GM10266 (cell line): Measurements from ENCODE around the gene MED13L.
"Not testable (repeated sequence)": the region's sequence is repeated elsewhere in the genome, so short reads cannot be mapped to it uniquely, and the experiment has no call there.

Experiments used
- DNase-seq: peaks from one replicate; pipeline ENCODE4 v3.0.0; 2012; ENCODE audit errors: extremely low spot score
- TF ChIP-seq, protein P1 (sequence below): IDR thresholded peaks from 2 replicates; pipeline ENCODE4 v1.5.1; 2012; ENCODE audit warnings: mild to moderate bottlenecking, low read depth; ENCODE audit not compliant: control insufficient read depth, insufficient read depth; ENCODE audit errors: missing control alignments

Gene MED13L

DNA sequence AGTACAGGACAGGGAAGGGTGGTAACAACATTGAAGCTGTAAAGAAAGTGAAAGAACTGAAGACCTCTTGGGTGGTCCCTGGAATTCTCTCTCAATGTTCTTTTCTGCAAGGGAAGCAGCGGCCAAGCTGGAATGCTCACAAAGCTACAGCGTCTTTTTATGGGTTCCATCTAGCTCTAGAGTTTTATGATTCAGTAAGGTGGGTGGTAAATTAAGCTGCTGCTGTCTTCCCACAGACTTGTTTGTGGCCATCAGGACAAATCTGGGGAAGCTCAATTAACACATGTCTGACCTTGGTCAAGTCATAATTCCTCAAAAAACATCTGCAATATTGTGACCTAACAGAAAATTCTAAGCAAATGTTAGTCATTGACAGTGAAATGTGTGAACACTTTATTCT lies 139.1 kb downstream of the MED13L start:
- no peak for DNase-seq
- TF ChIP-seq, protein P1, sequence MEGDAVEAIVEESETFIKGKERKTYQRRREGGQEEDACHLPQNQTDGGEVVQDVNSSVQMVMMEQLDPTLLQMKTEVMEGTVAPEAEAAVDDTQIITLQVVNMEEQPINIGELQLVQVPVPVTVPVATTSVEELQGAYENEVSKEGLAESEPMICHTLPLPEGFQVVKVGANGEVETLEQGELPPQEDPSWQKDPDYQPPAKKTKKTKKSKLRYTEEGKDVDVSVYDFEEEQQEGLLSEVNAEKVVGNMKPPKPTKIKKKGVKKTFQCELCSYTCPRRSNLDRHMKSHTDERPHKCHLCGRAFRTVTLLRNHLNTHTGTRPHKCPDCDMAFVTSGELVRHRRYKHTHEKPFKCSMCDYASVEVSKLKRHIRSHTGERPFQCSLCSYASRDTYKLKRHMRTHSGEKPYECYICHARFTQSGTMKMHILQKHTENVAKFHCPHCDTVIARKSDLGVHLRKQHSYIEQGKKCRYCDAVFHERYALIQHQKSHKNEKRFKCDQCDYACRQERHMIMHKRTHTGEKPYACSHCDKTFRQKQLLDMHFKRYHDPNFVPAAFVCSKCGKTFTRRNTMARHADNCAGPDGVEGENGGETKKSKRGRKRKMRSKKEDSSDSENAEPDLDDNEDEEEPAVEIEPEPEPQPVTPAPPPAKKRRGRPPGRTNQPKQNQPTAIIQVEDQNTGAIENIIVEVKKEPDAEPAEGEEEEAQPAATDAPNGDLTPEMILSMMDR: no peak

DNA sequence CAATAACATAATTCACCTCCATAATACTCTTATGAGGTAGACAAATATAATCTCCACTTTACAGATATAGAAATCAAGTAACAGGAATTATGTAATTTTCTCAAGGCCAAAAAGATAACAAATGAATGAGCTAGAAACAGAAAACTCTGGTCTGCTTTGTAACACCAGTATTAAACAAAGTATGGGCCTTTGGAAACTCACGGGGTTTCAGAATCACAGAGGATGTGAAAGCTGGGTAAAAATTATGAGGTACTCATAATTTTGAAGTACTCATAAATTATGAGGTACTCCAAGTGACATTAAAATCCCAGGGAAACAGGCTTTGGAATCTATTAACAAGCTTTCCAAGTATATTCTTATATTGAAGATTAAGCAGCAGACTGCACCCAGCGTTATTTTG lies 140.2 kb downstream of the MED13L start:
- DNase-seq: no peak

DNA sequence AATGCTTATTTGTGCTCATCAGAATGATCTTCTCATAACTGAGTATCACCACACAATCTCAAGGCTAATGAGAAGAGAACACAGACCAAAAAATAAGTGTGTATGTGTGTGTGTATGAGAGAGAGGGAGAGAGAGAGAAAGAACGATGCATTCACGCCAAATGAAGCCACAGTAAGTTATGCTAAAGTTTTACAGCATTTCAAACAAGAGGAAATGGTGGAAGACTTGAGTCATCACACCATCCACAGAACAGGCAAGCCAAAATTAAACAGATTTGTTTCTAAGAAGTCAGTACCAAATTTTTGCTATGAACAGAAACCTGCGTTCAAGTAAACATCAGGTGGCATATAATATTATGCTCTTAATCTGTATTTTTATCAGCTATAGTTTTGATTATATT lies 141.2 kb downstream of the MED13L start:
- DNase-seq: no peak
- TF ChIP-seq, protein P1: no peak

More for the DNA sequence above, 140.2 kb downstream of the MED13L start:
- TF ChIP-seq, protein P1: no peak

DNA sequence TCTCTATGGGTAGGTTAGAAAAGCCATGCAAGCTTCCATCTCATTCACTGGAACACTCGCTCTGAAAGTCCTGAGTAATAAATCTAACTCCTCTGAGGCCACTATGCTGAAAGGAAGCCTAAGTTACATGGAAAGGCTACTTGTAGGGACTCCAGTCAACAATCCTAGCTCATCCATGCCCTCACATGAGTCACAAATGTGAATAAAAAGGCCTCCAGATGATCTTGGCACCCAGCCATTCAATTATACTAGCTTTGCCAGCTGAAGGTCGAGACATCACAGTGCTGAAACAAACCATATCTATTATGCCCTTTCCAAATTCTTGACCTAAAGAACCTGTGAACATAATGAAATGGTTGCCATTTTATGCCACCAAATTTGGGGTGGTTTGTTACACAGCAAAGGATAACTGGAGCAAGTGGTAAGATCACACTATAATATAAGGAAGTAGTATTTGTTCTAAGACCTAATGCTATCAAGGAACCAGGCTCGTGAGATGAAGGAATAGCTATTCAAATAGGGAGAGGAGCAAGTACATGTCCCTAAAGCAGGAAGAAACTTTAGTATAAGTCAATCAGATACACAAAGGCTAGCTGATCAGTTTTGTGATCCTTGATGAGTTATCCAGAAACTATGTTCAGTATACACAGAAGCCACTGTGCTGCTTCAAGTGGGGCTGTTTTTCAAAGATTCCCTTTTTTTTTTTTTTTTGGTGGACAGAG lies 142.1 kb downstream of the MED13L start:
- no peak for DNase-seq
- TF ChIP-seq, protein P1: no peak

DNA sequence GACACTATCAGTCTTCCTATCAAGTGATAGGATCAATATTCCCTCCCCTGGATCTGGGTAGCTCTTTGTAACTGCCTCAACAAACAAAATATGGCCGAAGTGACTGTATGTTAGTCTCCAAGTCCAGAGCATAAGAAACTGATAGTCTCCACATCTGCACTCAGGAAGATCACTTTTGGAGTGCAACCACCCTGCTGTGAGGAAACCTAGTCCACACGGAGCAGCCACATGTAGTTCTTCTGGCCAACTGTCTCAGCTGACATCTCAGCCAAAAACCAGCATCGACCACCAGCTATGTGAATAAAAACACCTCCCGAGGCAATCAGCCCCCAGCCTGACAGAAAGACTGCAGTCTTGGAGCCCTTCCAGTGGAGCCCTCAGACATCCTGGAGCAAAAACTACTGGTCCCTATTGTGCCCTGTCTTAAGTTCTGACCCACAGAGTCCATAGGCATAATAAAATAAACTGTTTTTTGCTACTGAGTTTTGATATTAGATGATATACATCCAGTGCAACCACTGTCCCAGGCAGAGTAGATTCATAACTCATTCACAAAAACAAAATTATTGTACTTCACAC lies 143.8 kb downstream of the MED13L start:
- no peak for DNase-seq
- TF ChIP-seq, protein P1: no peak

DNA sequence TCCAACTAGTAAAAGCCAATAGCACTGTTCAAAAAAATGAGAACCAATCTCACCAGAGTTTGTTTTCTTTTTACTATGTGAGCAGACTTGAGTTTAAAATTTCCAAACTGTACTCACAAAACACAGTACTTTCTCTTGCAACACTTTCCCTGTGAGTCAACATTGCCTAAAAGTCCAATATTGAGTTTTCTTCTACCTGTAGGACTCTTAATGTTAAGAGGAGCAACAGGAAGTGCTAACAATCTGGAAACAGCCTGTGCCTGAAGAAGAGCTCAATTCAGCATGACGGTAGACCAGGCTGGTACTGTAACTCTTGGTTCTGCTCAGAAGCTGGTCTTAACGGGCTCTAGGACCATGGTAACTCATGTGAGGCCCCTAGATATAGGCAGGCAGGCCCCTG lies 144.3 kb downstream of the MED13L start:
- DNase-seq: no peak
- TF ChIP-seq, protein P1: no peak

DNA sequence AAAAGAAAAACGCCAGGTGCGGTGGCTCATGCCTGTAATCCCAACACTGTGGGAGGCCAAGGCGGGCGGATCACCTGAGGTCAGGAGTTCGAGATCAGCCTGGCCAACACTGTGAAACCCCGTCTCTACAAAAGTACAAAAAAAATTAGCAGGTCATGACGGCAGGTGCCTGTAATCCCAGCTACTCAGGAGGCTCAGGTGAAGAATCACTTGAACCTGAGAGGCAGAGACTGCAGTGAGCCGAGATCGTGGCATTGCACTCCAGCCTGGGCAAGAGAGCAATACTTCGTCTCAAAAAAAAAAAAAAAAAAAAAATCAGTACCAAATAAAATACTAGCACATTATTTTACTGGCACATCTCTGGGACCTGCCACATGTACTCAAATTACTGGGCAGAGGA lies 145.5 kb downstream of the MED13L start:
- DNase-seq: not testable (repeated sequence)
